ENCODE data around the gene MEA1.

- TF ChIP-seq CTCF (IDR thresholded peaks at IDR 0.05): no peak
- TF ChIP-seq POLR2A (IDR thresholded peaks at IDR 0.05): no peak
Measured at GRCh38 chr6:42981836-42982235, 31.9 kb downstream of the MEA1 start.

All from adrenal gland (tissue), 5 donors.